ENCODE measurements around the gene NARS2. TPM values are rescaled to one million over a fixed set of nuclear protein-coding genes. Genes with fewer than 3 reads are reported as not detected.
"Not testable (repeated sequence)": the region's sequence is repeated elsewhere in the genome, so short reads cannot be mapped to it uniquely, and the experiment has no call there.

NARS2 gene
- total RNA-seq: 10 to 100 TPM; 14.8 to 18.5 TPM

- no peaks in the 10 kb centered on the region for H3K9me3 Mint-ChIP-seq (ENCODE audit: insufficient read depth)
- peaks cover 5% of the 10 kb centered on the region for H3K27me3 Mint-ChIP-seq (ENCODE audit: low read depth)
- peak; percentile 99 for DNase-seq
- peaks cover 32% of the 10 kb centered on the region for H3K4me1 Mint-ChIP-seq (ENCODE audit: low read depth)
- H3K27ac Mint-ChIP-seq: peak within 1 kb of the TSS; percentile 87
- peaks cover 17% of the 10 kb centered on the region for H3K36me3 Mint-ChIP-seq (ENCODE audit: low read depth)
- ChIA-PET POLR2A (interaction anchor here (0.5 to 1.5 kb wide), 8 partner anchors 9 to 435 kb away, joined by 3 to 7 read pairs (median 4); partner anchors contain the start of genes ALG8 and GAB2), CTCF (interaction anchor here (0.6 to 4.5 kb wide), 9 partner anchors 10 to 372 kb away, joined by 3 to 72 read pairs (median 6); no protein-coding TSS in a partner anchor)
- ATAC-seq: peak; percentile 96
- H3K4me3 Mint-ChIP-seq: peak within 1 kb of the TSS; percentile 91
Measured at GRCh38 chr11:78574386-78575381, at the start of gene NARS2. NARS2 (minus strand) TSS chr11:78574864; CDS start chr11:78574488, 376 bp downstream.

GRCh38 chr11:78622666-78623065, 48.0 kb upstream of the NARS2 start:
- ATAC-seq: no peak
- Mint-ChIP-seq H3K4me1 (ENCODE audit: low read depth) (no peaks in the 10 kb centered on the region), H3K4me3 (no peak overlapping the region), H3K9me3 (ENCODE audit: insufficient read depth) (peaks cover 6% of the 10 kb centered on the region), H3K36me3 (ENCODE audit: low read depth) (no peaks in the 10 kb centered on the region), H3K27me3 (ENCODE audit: low read depth) (peaks cover 5% of the 10 kb centered on the region), H3K27ac (no peak overlapping the region)
- ChIA-PET CTCF (no interaction called here), POLR2A (no interaction called here)
- DNase-seq: no peak

- Mint-ChIP-seq H3K9me3 (ENCODE audit: insufficient read depth) (peaks cover 3% of the 10 kb centered on the region), H3K4me3 (no peak overlapping the region), H3K36me3 (ENCODE audit: low read depth) (no peaks in the 10 kb centered on the region), H3K27me3 (ENCODE audit: low read depth) (no peaks in the 10 kb centered on the region), H3K27ac (no peak overlapping the region), H3K4me1 (ENCODE audit: low read depth) (no peaks in the 10 kb centered on the region)
- CTCF ChIA-PET: no interaction called here
- ATAC-seq: no peak
- POLR2A ChIA-PET: no interaction called here
- no peak for DNase-seq
Measured at GRCh38 chr11:78620159-78620558, 45.5 kb upstream of the NARS2 start.

DNA sequence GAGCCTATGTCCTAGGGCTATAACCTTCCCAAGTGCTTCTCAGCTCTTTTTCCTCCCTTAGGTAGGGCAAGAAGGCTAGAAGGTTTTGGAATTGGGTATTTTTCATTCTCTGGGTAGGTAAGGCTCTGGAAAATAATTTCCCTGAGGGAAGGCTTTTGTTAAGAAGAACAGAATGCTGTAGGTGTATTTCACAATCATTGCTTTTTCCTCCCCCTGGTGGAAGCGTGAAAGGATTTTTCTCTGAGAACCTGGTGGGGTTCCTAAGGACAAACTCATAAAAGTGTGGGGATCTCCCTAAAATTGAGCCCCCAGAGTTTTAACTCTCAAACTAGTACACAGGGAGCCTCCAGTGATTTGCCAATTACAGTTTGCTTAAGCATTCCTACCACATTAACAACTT, 41.1 kb upstream of the NARS2 start:
- H3K9me3 Mint-ChIP-seq (ENCODE audit: insufficient read depth): peaks cover 3% of the 10 kb centered on the region
- no peaks in the 10 kb centered on the region for H3K27me3 Mint-ChIP-seq (ENCODE audit: low read depth)
- H3K36me3 Mint-ChIP-seq (ENCODE audit: low read depth): no peaks in the 10 kb centered on the region
- ATAC-seq (no peak), DNase-seq (no peak)
- ChIA-PET POLR2A (no interaction called here), CTCF (no interaction called here)
- H3K4me1 Mint-ChIP-seq (ENCODE audit: low read depth): no peaks in the 10 kb centered on the region
- no peak overlapping the region for H3K4me3 Mint-ChIP-seq
- no peak overlapping the region for H3K27ac Mint-ChIP-seq

GRCh38 chr11:78613378-78613813, 38.7 kb upstream of the NARS2 start:
- ATAC-seq (no peak), DNase-seq (no peak)
- Mint-ChIP-seq H3K36me3 (ENCODE audit: low read depth) (no peaks in the 10 kb centered on the region), H3K27me3 (ENCODE audit: low read depth) (no peaks in the 10 kb centered on the region), H3K27ac (no peak overlapping the region), H3K9me3 (ENCODE audit: insufficient read depth) (no peaks in the 10 kb centered on the region), H3K4me1 (ENCODE audit: low read depth) (no peaks in the 10 kb centered on the region), H3K4me3 (no peak overlapping the region)
- POLR2A ChIA-PET: no interaction called here
- CTCF ChIA-PET: no interaction called here

- no peaks in the 10 kb centered on the region for H3K4me1 Mint-ChIP-seq (ENCODE audit: low read depth)
- no peak overlapping the region for H3K4me3 Mint-ChIP-seq
- H3K27me3 Mint-ChIP-seq (ENCODE audit: low read depth): no peaks in the 10 kb centered on the region
- no peak overlapping the region for H3K27ac Mint-ChIP-seq
- ATAC-seq (no peak), DNase-seq (no peak)
- H3K36me3 Mint-ChIP-seq (ENCODE audit: low read depth): no peaks in the 10 kb centered on the region
- H3K9me3 Mint-ChIP-seq (ENCODE audit: insufficient read depth): no peaks in the 10 kb centered on the region
- ChIA-PET CTCF (no interaction called here), POLR2A (no interaction called here)
Measured at GRCh38 chr11:78612721-78613377, 38.2 kb upstream of the NARS2 start.

- ATAC-seq; H3K27me3 Mint-ChIP-seq (ENCODE audit: low read depth); H3K4me3 Mint-ChIP-seq; H3K36me3 Mint-ChIP-seq (ENCODE audit: low read depth); POLR2A ChIA-PET; DNase-seq; H3K4me1 Mint-ChIP-seq (ENCODE audit: low read depth); CTCF ChIA-PET; H3K27ac Mint-ChIP-seq; H3K9me3 Mint-ChIP-seq (ENCODE audit: insufficient read depth): not testable (repeated sequence)
Measured at GRCh38 chr11:78609321-78609720, 34.7 kb upstream of the NARS2 start.

DNA sequence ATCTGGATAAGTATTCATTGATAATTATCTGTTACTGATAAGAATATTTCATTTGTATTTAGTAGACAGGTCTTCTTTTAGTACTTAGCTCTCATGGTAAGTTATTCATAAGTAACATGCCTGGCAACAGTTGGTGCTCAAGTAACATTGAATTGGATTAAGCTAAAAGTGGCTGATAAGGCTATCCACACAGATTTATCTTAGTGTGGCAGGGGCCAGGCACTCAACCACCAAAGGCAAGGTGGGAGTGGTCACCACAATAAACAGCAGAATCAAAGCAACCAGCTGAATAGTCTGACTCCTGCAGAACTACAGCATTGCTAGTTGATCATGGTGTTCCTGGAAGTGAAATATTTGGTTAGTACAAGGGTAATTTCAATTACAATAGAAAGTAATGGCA, 33.0 kb upstream of the NARS2 start:
- Mint-ChIP-seq H3K27ac (no peak overlapping the region), H3K9me3 (ENCODE audit: insufficient read depth) (no peaks in the 10 kb centered on the region), H3K4me1 (ENCODE audit: low read depth) (no peaks in the 10 kb centered on the region), H3K27me3 (ENCODE audit: low read depth) (peaks cover 3% of the 10 kb centered on the region), H3K4me3 (no peak overlapping the region), H3K36me3 (ENCODE audit: low read depth) (no peaks in the 10 kb centered on the region)
- ATAC-seq (no peak), DNase-seq (no peak)
- CTCF ChIA-PET: interaction anchor here (0.8 kb wide), 1 partner anchor 11 kb away, joined by 3 read pairs; no protein-coding TSS in a partner anchor
- POLR2A ChIA-PET: no interaction called here

- Mint-ChIP-seq H3K4me1 (ENCODE audit: low read depth) (no peaks in the 10 kb centered on the region), H3K36me3 (ENCODE audit: low read depth) (no peaks in the 10 kb centered on the region), H3K9me3 (ENCODE audit: insufficient read depth) (no peaks in the 10 kb centered on the region), H3K27ac (no peak overlapping the region), H3K27me3 (ENCODE audit: low read depth) (peaks cover 8% of the 10 kb centered on the region), H3K4me3 (no peak overlapping the region)
- ATAC-seq: no peak
- ChIA-PET POLR2A (no interaction called here), CTCF (no interaction called here)
- no peak for DNase-seq
Measured at GRCh38 chr11:78606667-78607066, 32.0 kb upstream of the NARS2 start.

GRCh38 chr11:78605296-78605695, 30.6 kb upstream of the NARS2 start:
- Mint-ChIP-seq H3K36me3 (ENCODE audit: low read depth) (no peaks in the 10 kb centered on the region), H3K27me3 (ENCODE audit: low read depth) (peaks cover 18% of the 10 kb centered on the region), H3K4me1 (ENCODE audit: low read depth) (no peaks in the 10 kb centered on the region), H3K9me3 (ENCODE audit: insufficient read depth) (no peaks in the 10 kb centered on the region), H3K27ac (no peak overlapping the region), H3K4me3 (no peak overlapping the region)
- ChIA-PET CTCF (no interaction called here), POLR2A (no interaction called here)
- DNase-seq (no peak), ATAC-seq (no peak)

DNA sequence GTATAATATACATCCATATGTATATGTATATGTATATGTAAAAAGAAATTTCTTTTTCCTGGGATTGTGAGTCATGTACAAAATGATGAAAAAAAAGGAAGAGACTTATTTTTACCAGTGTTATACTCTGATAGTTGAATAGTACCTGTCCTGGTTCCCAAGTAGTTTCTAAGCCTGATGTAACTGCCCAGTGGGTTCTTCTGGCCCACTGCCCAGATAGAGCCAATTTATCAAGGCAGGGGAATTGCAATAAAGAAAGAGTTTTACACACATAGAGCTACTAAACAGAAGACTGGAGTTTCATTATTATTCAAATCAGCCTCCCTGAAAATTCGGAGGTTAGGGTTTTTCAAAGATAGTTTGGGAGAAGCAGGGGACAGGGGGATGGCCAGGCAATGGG, 29.1 kb upstream of the NARS2 start:
- H3K27ac Mint-ChIP-seq: no peak overlapping the region
- no peak overlapping the region for H3K4me3 Mint-ChIP-seq
- peaks cover 29% of the 10 kb centered on the region for H3K27me3 Mint-ChIP-seq (ENCODE audit: low read depth)
- ChIA-PET POLR2A (no interaction called here), CTCF (no interaction called here)
- H3K4me1 Mint-ChIP-seq (ENCODE audit: low read depth): no peaks in the 10 kb centered on the region
- H3K36me3 Mint-ChIP-seq (ENCODE audit: low read depth): no peaks in the 10 kb centered on the region
- ATAC-seq: no peak
- no peaks in the 10 kb centered on the region for H3K9me3 Mint-ChIP-seq (ENCODE audit: insufficient read depth)
- DNase-seq: no peak

GRCh38 chr11:78602771-78603170, 28.1 kb upstream of the NARS2 start:
- peaks cover 32% of the 10 kb centered on the region for H3K27me3 Mint-ChIP-seq (ENCODE audit: low read depth)
- H3K27ac Mint-ChIP-seq; DNase-seq; ATAC-seq; H3K9me3 Mint-ChIP-seq (ENCODE audit: insufficient read depth); CTCF ChIA-PET; H3K36me3 Mint-ChIP-seq (ENCODE audit: low read depth); H3K4me3 Mint-ChIP-seq; POLR2A ChIA-PET; H3K4me1 Mint-ChIP-seq (ENCODE audit: low read depth): not testable (repeated sequence)
